GM06990 (cell line): ENCODE data around the gene PRMT1.

ENCODE experiments used
- DNase-seq: peaks from one replicate; pipeline ENCODE4 v3.0.0-alpha.2; 2011; ENCODE audit not compliant: insufficient read length; ENCODE audit errors: extremely low read depth
- H3K27me3 ChIP-seq: replicated peaks from 2 replicates; pipeline ENCODE4 v1.6.0; 2011; ENCODE audit warnings: low read length; ENCODE audit not compliant: control insufficient read depth, insufficient read depth
- H3K36me3 ChIP-seq: 2 replicates; pipeline ENCODE4 v1.5.1; 2011; ENCODE audit warnings: low read length; ENCODE audit not compliant: control insufficient read depth, insufficient read depth
- H3K4me3 ChIP-seq: replicated peaks from 2 replicates; pipeline ENCODE4 v1.5.1; 2011; ENCODE audit warnings: low read depth, mild to moderate bottlenecking, control low read depth, low read length
- TF ChIP-seq, protein P1 (sequence below): IDR thresholded peaks from 2 replicates; pipeline ENCODE4 v1.5.1; 2011; ENCODE audit warnings: low read length, control low read depth, mild to moderate bottlenecking, inconsistent platforms; ENCODE audit not compliant: insufficient read depth, poor library complexity, severe bottlenecking

PRMT1 gene

DNA sequence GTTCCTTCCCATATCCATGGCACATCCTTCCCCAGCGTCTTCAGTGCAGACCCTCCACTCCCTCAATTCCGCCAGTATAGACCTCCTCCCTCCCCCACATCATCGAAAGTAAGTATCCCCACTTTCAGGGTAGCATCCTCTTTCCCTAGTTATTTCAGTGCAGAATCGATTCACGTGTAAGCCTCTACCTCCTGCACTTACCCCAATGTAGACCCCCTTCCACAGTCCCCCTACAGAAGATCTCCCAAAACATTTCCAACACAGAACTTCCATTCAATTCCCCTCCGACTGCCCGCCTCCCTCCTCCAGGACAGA, 12.1 kb upstream of the PRMT1 start:
- DNase-seq, result no peak
- H3K27me3 ChIP-seq, result no peaks in the 10 kb centered on the region
- H3K4me3 ChIP-seq, result peak overlapping the region; percentile 72
- TF ChIP-seq, protein P1, sequence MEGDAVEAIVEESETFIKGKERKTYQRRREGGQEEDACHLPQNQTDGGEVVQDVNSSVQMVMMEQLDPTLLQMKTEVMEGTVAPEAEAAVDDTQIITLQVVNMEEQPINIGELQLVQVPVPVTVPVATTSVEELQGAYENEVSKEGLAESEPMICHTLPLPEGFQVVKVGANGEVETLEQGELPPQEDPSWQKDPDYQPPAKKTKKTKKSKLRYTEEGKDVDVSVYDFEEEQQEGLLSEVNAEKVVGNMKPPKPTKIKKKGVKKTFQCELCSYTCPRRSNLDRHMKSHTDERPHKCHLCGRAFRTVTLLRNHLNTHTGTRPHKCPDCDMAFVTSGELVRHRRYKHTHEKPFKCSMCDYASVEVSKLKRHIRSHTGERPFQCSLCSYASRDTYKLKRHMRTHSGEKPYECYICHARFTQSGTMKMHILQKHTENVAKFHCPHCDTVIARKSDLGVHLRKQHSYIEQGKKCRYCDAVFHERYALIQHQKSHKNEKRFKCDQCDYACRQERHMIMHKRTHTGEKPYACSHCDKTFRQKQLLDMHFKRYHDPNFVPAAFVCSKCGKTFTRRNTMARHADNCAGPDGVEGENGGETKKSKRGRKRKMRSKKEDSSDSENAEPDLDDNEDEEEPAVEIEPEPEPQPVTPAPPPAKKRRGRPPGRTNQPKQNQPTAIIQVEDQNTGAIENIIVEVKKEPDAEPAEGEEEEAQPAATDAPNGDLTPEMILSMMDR, result no peak
- H3K36me3 ChIP-seq, result peaks cover 32% of the 10 kb centered on the region

DNA sequence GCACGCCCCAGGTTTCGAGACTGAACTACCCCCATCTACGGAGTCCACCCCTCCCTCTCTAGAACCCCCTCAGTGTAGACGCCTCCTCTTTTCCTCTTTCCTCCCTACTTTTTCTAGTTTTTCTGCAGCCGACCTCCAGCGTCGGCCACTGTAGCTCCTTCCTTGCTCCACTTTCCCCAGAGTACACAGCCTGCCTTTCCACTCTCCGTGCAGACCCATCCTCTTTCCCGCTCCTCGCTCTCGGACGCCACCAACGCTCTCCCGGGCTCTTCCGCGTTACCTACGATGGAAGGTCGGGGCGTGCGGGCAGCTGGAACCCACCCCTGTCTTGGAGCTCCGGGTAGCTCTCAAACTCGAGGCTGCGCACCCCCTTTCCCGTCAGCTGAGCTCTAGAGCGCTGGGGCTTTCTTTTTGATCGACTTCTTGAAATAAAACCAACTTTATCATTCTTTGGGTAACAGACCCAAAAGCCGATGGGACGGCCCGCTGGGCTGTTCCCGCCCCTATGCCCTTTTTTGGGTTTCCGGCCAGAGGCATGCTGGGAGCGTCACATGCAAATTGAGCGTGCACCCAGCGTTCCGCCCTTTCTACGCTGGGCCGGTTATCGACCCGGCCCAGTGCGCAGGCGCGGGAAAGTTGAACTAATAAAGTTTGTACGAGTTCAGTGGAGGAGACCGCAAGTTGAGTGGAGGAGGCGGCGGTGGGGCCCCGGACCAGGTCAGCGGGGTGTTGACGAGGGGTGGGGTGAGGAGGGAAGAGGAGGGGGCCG, 11.5 kb upstream of the PRMT1 start, which contains the start of the genes BCL2L12 and IRF3:
Gene BCL2L12, plus strand, starts transcription at position 583 of the 769 bp plus-strand sequence. CDS start 760 bp downstream, outside the sequence.
Gene IRF3, minus strand, starts transcription at position 507 of the 769 bp plus-strand sequence. CDS start 1,019 bp downstream, outside the sequence.
- H3K36me3 ChIP-seq, result peaks cover 27% of the 10 kb centered on the region
- peak within 1 kb of the TSS; percentile 72 for H3K4me3 ChIP-seq
- peak; percentile 95 for DNase-seq
- H3K27me3 ChIP-seq, result no peaks in the 10 kb centered on the region
- TF ChIP-seq, protein P1, result no peak

DNA sequence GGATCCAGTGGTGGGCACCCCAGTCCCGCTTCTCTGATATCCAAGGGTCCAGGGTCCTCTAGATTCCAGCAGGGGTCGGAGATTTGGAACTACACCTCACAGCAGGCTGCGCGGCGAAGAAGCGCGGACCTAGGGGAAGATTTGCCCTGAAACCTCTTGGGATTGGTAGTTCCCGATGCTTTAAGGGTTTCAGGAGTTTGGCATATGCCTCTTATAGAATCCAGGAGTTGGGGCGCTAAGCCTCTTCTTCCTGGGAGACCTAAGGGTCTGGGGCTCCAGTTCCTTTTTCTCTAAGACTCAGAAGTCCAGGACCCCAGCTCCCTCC, 11.0 kb upstream of the PRMT1 start:
- Histone ChIP-seq H3K4me3 (peak overlapping the region; percentile 72), H3K36me3 (peaks cover 24% of the 10 kb centered on the region), H3K27me3 (no peaks in the 10 kb centered on the region)
- no peak for DNase-seq
- TF ChIP-seq, protein P1, result no peak

DNA sequence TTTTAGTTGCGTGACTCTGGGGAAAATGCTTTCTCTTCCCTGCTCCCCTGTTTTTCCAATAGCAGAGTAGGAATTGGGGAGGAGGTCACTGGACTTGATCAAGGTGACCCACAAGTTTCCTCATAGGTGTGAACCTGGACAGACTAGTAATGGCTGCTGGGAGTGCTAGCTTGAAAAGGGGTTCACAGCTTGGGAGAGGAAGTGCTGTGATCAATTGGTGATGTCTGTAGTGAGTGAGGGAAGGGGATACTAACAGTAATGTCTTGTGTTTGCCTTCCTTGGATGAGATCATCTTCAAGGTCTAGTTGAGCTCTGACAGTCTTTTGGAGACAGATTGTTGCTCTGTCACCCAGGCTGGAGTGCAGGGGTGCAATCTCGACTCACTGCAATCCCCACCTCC, 9.6 kb upstream of the PRMT1 start:
- DNase-seq, result no peak
- Histone ChIP-seq H3K27me3 (no peaks in the 10 kb centered on the region), H3K36me3 (peaks cover 11% of the 10 kb centered on the region), H3K4me3 (no peak overlapping the region)
- TF ChIP-seq, protein P1, result no peak

DNA sequence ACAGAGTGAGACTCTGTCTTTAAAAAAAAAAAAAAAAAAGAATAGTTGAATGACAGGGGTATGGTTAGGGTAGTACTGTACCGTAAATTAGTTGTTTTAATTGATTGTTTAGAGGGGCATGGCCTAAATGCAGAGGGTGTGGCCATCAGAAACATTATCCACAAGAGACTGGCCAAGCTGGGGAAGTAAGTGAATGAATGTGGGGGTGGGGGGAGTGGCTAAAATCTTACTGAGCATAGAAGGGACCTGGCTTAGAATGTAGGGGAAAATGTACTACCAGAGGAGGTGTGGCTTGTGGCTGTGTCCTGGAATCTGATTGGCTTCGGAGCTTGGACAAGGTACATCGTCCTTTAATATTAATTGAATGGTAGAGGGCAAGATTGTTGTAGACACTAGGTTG, 7.6 kb upstream of the PRMT1 start:
- Histone ChIP-seq H3K36me3 (peaks cover 3% of the 10 kb centered on the region), H3K4me3 (no peak overlapping the region), H3K27me3 (no peaks in the 10 kb centered on the region)
- TF ChIP-seq, protein P1, result no peak
- no peak for DNase-seq
